HUDEP-2 (cell line): ENCODE measurements around the gene GABRP.
A peak's percentile ranks its signal among the peaks of the same experiment; 100 is the strongest.

Source experiments
- DNase-seq, 76 experiments: peaks; one replicate each; lab custom pipeline; 2025; ENCODE audit not compliant: unreplicated experiment in 76 of 76; lab: John Stamatoyannopoulos, UW

The GABRP gene

GRCh38 chr5:170783498-170784247, at the start of gene GABRP:
GABRP (plus strand) TSS chr5:170783725; CDS start chr5:170788616, 4,891 bp downstream.
- no peak for DNase-seq

- DNase-seq: no peak
Measured at GRCh38 chr5:170736966-170737365, 46.6 kb upstream of the GABRP start.

- no peak for DNase-seq
Measured at GRCh38 chr5:170737591-170737990, 45.9 kb upstream of the GABRP start.

GRCh38 chr5:170738840-170739239, 44.7 kb upstream of the GABRP start:
- no peak for DNase-seq

GRCh38 chr5:170739446-170739845, 44.1 kb upstream of the GABRP start:
- DNase-seq: no peak

- DNase-seq: no peak
Measured at GRCh38 chr5:170740551-170741205, 42.8 kb upstream of the GABRP start.

GRCh38 chr5:170741801-170742200, 41.7 kb upstream of the GABRP start:
- DNase-seq: no peak

GRCh38 chr5:170743876-170744212, 39.7 kb upstream of the GABRP start:
- no peak for DNase-seq

- no peak for DNase-seq
Measured at GRCh38 chr5:170745481-170746071, 37.9 kb upstream of the GABRP start.

- DNase-seq: no peak
Measured at GRCh38 chr5:170746075-170746960, 37.2 kb upstream of the GABRP start.

- no peak for DNase-seq
Measured at GRCh38 chr5:170746961-170747340, 36.6 kb upstream of the GABRP start.

- no peak for DNase-seq
Measured at GRCh38 chr5:170747357-170747756, 36.2 kb upstream of the GABRP start.

GRCh38 chr5:170747851-170748250, 35.7 kb upstream of the GABRP start:
- peak in 3 of 76 experiments; percentile 4 to 15 (median 5) for DNase-seq

- DNase-seq: no peak
Measured at GRCh38 chr5:170748951-170749471, 34.5 kb upstream of the GABRP start.

GRCh38 chr5:170749911-170750431, 33.6 kb upstream of the GABRP start:
- DNase-seq: no peak

- DNase-seq: no peak
Measured at GRCh38 chr5:170750791-170751190, 32.7 kb upstream of the GABRP start.

- DNase-seq: no peak
Measured at GRCh38 chr5:170751631-170752030, 31.9 kb upstream of the GABRP start.

GRCh38 chr5:170752257-170753215, 31.0 kb upstream of the GABRP start:
- DNase-seq: no peak

- DNase-seq: no peak
Measured at GRCh38 chr5:170753311-170753710, 30.2 kb upstream of the GABRP start.
